ENCODE measurements around the gene CD2.

Gene CD2

GRCh38 chr1:116777831-116778830 is 23.9 kb downstream of the CD2 start:
- DNase-seq (ENCODE audit: low read depth) = no peak

GRCh38 chr1:116781034-116781433 is 26.8 kb downstream of the CD2 start:
- no peak for DNase-seq (ENCODE audit: low read depth)

GRCh38 chr1:116785006-116785405 is 30.8 kb downstream of the CD2 start:
- DNase-seq (ENCODE audit: low read depth) = no peak

GRCh38 chr1:116786049-116786448 is 31.8 kb downstream of the CD2 start:
- DNase-seq (ENCODE audit: low read depth) = no peak

GRCh38 chr1:116791727-116792126 is 37.5 kb downstream of the CD2 start:
- no peak for DNase-seq (ENCODE audit: low read depth)

GRCh38 chr1:116793357-116793935 is 39.2 kb downstream of the CD2 start:
- no peak for DNase-seq (ENCODE audit: low read depth)

GRCh38 chr1:116794371-116794770 is 40.1 kb downstream of the CD2 start:
- DNase-seq (ENCODE audit: low read depth) = no peak

- no peak for DNase-seq (ENCODE audit: low read depth)
These were observed 40.7 kb downstream of the CD2 start for GRCh38 chr1:116794804-116795481.

GRCh38 chr1:116795482-116795829 is 41.2 kb downstream of the CD2 start:
- no peak for DNase-seq (ENCODE audit: low read depth)

- no peak for DNase-seq (ENCODE audit: low read depth)
These were observed 50.5 kb downstream of the CD2 start for GRCh38 chr1:116804736-116805135.

- no peak for DNase-seq (ENCODE audit: low read depth)
These were observed 51.2 kb downstream of the CD2 start for GRCh38 chr1:116805398-116805797.

- DNase-seq (ENCODE audit: low read depth) = no peak
These were observed 52.0 kb downstream of the CD2 start for GRCh38 chr1:116806245-116806644.

- no peak for DNase-seq (ENCODE audit: low read depth)
These were observed 52.4 kb downstream of the CD2 start for GRCh38 chr1:116806671-116807070.

GRCh38 chr1:116807394-116808199 is 53.4 kb downstream of the CD2 start:
- DNase-seq (ENCODE audit: low read depth) = no peak

GRCh38 chr1:116808200-116808847 is 54.1 kb downstream of the CD2 start:
- DNase-seq (ENCODE audit: low read depth) = no peak

- DNase-seq (ENCODE audit: low read depth) = no peak
These were observed 54.7 kb downstream of the CD2 start for GRCh38 chr1:116808848-116809508.

GRCh38 chr1:116811321-116811720 is 57.1 kb downstream of the CD2 start:
- DNase-seq (ENCODE audit: low read depth) = no peak

- no peak for DNase-seq (ENCODE audit: low read depth)
These were observed 60.9 kb downstream of the CD2 start for GRCh38 chr1:116814926-116815723.

- peak; percentile 72 for DNase-seq (ENCODE audit: low read depth)
These were observed 63.4 kb downstream of the CD2 start for GRCh38 chr1:116817582-116818064.

Measured in CMK (cell line).